IMR-90 (cell line): ENCODE measurements around the gene SLC2A2. TPM values are rescaled to one million over a fixed set of nuclear protein-coding genes. Genes with fewer than 3 reads are reported as not detected.

Experiments used
- ATAC-seq: fragments of 200-7000 bp; cut with Tn5 transposase; 2 replicates; pipeline ENCODE4 v1.9.1; 2020; ENCODE audit warnings: low read depth, mild to moderate bottlenecking, moderate library complexity
- BruUV-seq: library from RNA; stranded (reverse); fragments of 400-500 nt; replicated peaks from 2 replicates; lab custom pipeline; 2021; lab: Mats Ljungman, UMichigan
- CTCF ChIA-PET: fragments of 300-600 bp; formaldehyde crosslinking; extraction: SDS; loops from one replicate; lab custom pipeline; 2021; ENCODE audit warnings: antibody characterized with exemption; lab: Yijun Ruan, JAX
- POLR2A ChIA-PET: fragments of 300-600 bp; sonication (Branson Sonifier 250); formaldehyde crosslinking; loops from one replicate; lab custom pipeline; 2022; ENCODE audit warnings: antibody characterized with exemption; ENCODE audit not compliant: unreplicated experiment; lab: Charles Lee
- DNase-seq: peaks from one replicate; pipeline ENCODE4 v3.0.0; 2013
- H2AFZ ChIP-seq: replicated peaks from 2 replicates; pipeline ENCODE3; 2013; ENCODE audit warnings: low read length, mild to moderate bottlenecking; ENCODE audit not compliant: poor library complexity
- H2AK5ac ChIP-seq: 2 replicates; pipeline ENCODE4 v1.6.1; 2013; ENCODE audit warnings: low read depth, low read length, inconsistent platforms
- H2AK9ac ChIP-seq: replicated peaks from 2 replicates; pipeline ENCODE3; 2013; ENCODE audit warnings: mild to moderate bottlenecking, low read depth, low read length, moderate library complexity; ENCODE audit not compliant: poor library complexity
- H2BK120ac ChIP-seq: 2 replicates; pipeline ENCODE4 v1.6.1; 2013; ENCODE audit warnings: low read depth, low read length, inconsistent platforms
- H2BK15ac ChIP-seq: 3 replicates; pipeline ENCODE4 v1.6.1; 2013; ENCODE audit warnings: low read depth, low read length, inconsistent platforms
- H2BK20ac ChIP-seq: 2 replicates; pipeline ENCODE4 v1.6.1; 2013; ENCODE audit warnings: low read depth, mild to moderate bottlenecking, inconsistent platforms, low read length, moderate library complexity
- H2BK5ac ChIP-seq: 2 replicates; pipeline ENCODE4 v1.6.1; 2013; ENCODE audit warnings: mild to moderate bottlenecking, low read depth, low read length, inconsistent platforms; ENCODE audit not compliant: poor library complexity, severe bottlenecking
- H3K14ac ChIP-seq: replicated peaks from 2 replicates; pipeline ENCODE4 v1.6.1; 2013; ENCODE audit warnings: low read depth, low read length, inconsistent platforms
- H3K18ac ChIP-seq: 2 replicates; pipeline ENCODE4 v1.6.1; 2013; ENCODE audit warnings: low read depth, low read length, control low read depth
- H3K23ac ChIP-seq: 2 replicates; pipeline ENCODE4 v1.6.1; 2013; ENCODE audit warnings: low read depth, low read length, inconsistent platforms
- H3K27ac ChIP-seq: 2 replicates; pipeline ENCODE4 v1.5.1; 2013; ENCODE audit warnings: mild to moderate bottlenecking, control low read depth, low read length; ENCODE audit not compliant: insufficient read depth
- H3K27me3 ChIP-seq: 2 replicates; pipeline ENCODE4 v1.6.1; 2013; ENCODE audit warnings: low read length; ENCODE audit not compliant: control insufficient read depth, insufficient read depth
- H3K36me3 ChIP-seq: 2 replicates; pipeline ENCODE4 v1.6.1; 2013; ENCODE audit warnings: low read length, mixed read lengths; ENCODE audit not compliant: control insufficient read depth, insufficient read depth
- H3K4ac ChIP-seq: 2 replicates; pipeline ENCODE4 v1.6.1; 2013; ENCODE audit warnings: low read depth, low read length, inconsistent platforms
- H3K4me1 ChIP-seq: 2 replicates; pipeline ENCODE4 v1.6.1; 2013; ENCODE audit warnings: low read length, mixed read lengths; ENCODE audit not compliant: control insufficient read depth, insufficient read depth
- H3K4me2 ChIP-seq: 2 replicates; pipeline ENCODE4 v1.6.1; 2013; ENCODE audit warnings: low read depth, mild to moderate bottlenecking, control low read depth, low read length, moderate library complexity
- H3K4me3 ChIP-seq: 2 replicates; pipeline ENCODE4 v1.5.1; 2013; ENCODE audit warnings: low read depth, mild to moderate bottlenecking, control low read depth, low read length, moderate library complexity; ENCODE audit not compliant: insufficient read depth
- H3K56ac ChIP-seq: 2 replicates; pipeline ENCODE4 v1.6.1; 2013; ENCODE audit warnings: low read length, inconsistent platforms; ENCODE audit not compliant: insufficient read depth; ENCODE audit errors: extremely low read depth
- H3K79me1 ChIP-seq, 2 experiments: 2 replicates each; pipeline ENCODE4 v1.6.1; 2013; ENCODE audit warnings: low read length in 2 of 2, inconsistent platforms in 1 of 2, low read depth in 1 of 2
- H3K9ac ChIP-seq: 2 replicates; pipeline ENCODE4 v1.6.1; 2013; ENCODE audit warnings: low read depth, low read length, control low read depth
- H3K9me1 ChIP-seq: 2 replicates; pipeline ENCODE4 v1.6.1; 2013; ENCODE audit warnings: low read length, inconsistent platforms; ENCODE audit not compliant: insufficient read depth
- H3K9me3 ChIP-seq: 2 replicates; pipeline ENCODE4 v1.6.1; 2013; ENCODE audit warnings: low read length; ENCODE audit not compliant: control insufficient read depth, insufficient read depth
- H4K20me1 ChIP-seq: 2 replicates; pipeline ENCODE4 v1.6.1; 2013; ENCODE audit warnings: low read length, inconsistent platforms; ENCODE audit not compliant: insufficient read depth
- H4K5ac ChIP-seq: 2 replicates; pipeline ENCODE4 v1.6.1; 2013; ENCODE audit warnings: mild to moderate bottlenecking, low read depth, low read length, control low read depth
- H4K8ac ChIP-seq, 2 experiments: 2 replicates each; pipeline ENCODE4 v1.6.1; 2013; ENCODE audit warnings: low read depth in 2 of 2, low read length in 2 of 2, control low read depth in 1 of 2, inconsistent platforms in 1 of 2
- H4K91ac ChIP-seq: 2 replicates; pipeline ENCODE4 v1.6.1; 2013; ENCODE audit warnings: low read depth, low read length, inconsistent platforms; ENCODE audit not compliant: insufficient read depth
- BHLHE40 ChIP-seq: fragments of 150-350 bp; IDR thresholded peaks from 2 replicates; pipeline ENCODE4 v1.6.1; 2016; ENCODE audit warnings: mild to moderate bottlenecking, low read depth, low read length
- CEBPB ChIP-seq: IDR thresholded peaks from 2 replicates; pipeline ENCODE4 v1.6.1; 2012; ENCODE audit warnings: low read depth, low read length, improper control_type of control experiment
- CHD1 ChIP-seq: IDR thresholded peaks from 2 replicates; pipeline ENCODE4 v1.6.1; 2012; ENCODE audit warnings: low read depth, low read length, improper control_type of control experiment
- ELK1 ChIP-seq: fragments of 150-350 bp; IDR thresholded peaks from 2 replicates; pipeline ENCODE4 v1.6.1; 2016; ENCODE audit warnings: low read depth, mild to moderate bottlenecking, low read length, moderate library complexity, borderline replicate concordance
- FOS ChIP-seq: fragments of 150-350 bp; IDR thresholded peaks from 2 replicates; pipeline ENCODE4 v1.6.1; 2016; ENCODE audit warnings: low read depth, low read length
- MAFK ChIP-seq: IDR thresholded peaks from 2 replicates; pipeline ENCODE4 v1.6.1; 2012; ENCODE audit warnings: low read depth, low read length, improper control_type of control experiment
- MAZ ChIP-seq: IDR thresholded peaks from 2 replicates; pipeline ENCODE4 v1.6.1; 2012; ENCODE audit warnings: low read depth, mild to moderate bottlenecking, low read length, improper control_type of control experiment, moderate library complexity, borderline replicate concordance
- MXI1 ChIP-seq: IDR thresholded peaks from 2 replicates; pipeline ENCODE4 v1.6.1; 2012; ENCODE audit warnings: low read depth, mild to moderate bottlenecking, low read length, moderate library complexity, borderline replicate concordance
- NFE2L2 ChIP-seq: fragments of 150-350 bp; IDR thresholded peaks from 2 replicates; pipeline ENCODE4 v1.6.1; 2016; ENCODE audit warnings: low read depth, mild to moderate bottlenecking, low read length
- POLR2A ChIP-seq: IDR thresholded peaks from 2 replicates; pipeline ENCODE4 v1.6.1; 2012; ENCODE audit warnings: mild to moderate bottlenecking, low read depth, low read length
- RAD21 ChIP-seq: IDR thresholded peaks from 2 replicates; pipeline ENCODE4 v1.6.1; 2012; ENCODE audit warnings: low read length, improper control_type of control experiment
- RCOR1 ChIP-seq: IDR thresholded peaks from 2 replicates; pipeline ENCODE4 v1.6.1; 2012; ENCODE audit warnings: mild to moderate bottlenecking, low read length, improper control_type of control experiment; ENCODE audit not compliant: insufficient replicate concordance
- RFX5 ChIP-seq: IDR thresholded peaks from 2 replicates; pipeline ENCODE4 v1.8.0; 2012; ENCODE audit warnings: low read depth, mild to moderate bottlenecking, low read length, moderate library complexity
- SMC3 ChIP-seq: fragments of 150-350 bp; IDR thresholded peaks from 2 replicates; pipeline ENCODE4 v1.6.1; 2016; ENCODE audit warnings: low read depth, mild to moderate bottlenecking, antibody characterized with exemption, low read length, moderate library complexity
- WGBS, 2 experiments: methylation state at CpG; one replicate each; pipeline versions ENCODE4 v1.1.5 to v1.1.7; 2013; ENCODE audit warnings: missing lambda C conversion rate in 2 of 2; ENCODE audit not compliant: insufficient read length in 1 of 2; ENCODE audit errors: extremely low coverage in 2 of 2; 5-methylcytosine and 5-hydroxymethylcytosine counted together
- dilution Hi-C: fragments of 300-500 bp; cut with HindIII; formaldehyde crosslinking; loops from one replicate; pipeline ENCODE4 v1.14.3; 2018; ENCODE audit warnings: low sequenced_read_pairs; ENCODE audit not compliant: unreplicated experiment
- in situ Hi-C: fragments of 300-500 bp; cut with MboI; formaldehyde crosslinking; loops from 3 replicates; pipeline ENCODE4 v1.14.3; 2019; ENCODE audit warnings: low sequenced_read_pairs, inconsistent platforms, mixed read lengths
- intact Hi-C: fragments of 100-400 bp; cut with micrococcal nuclease; formaldehyde crosslinking; loops from 2 replicates; pipeline ENCODE4 v1.10.0; 2022
- polyA plus RNA-seq, 3 experiments: library from polyadenylated mRNA; depleted of rRNA; stranded (reverse); fragments of >200 nt; gene quantifications; 2 replicates each; pipeline ENCODE4 v1.2.3, GENCODE V29; 2012; ENCODE audit warnings: low replicate concordance in 1 of 3
- total RNA-seq: library from RNA; depleted of rRNA; stranded (reverse); fragments of >200 nt; gene quantifications from 2 replicates; pipeline ENCODE4 v1.2.3, GENCODE V29; 2012
- TF ChIP-seq, protein P1 (sequence below): fragments of 150-350 bp; IDR thresholded peaks from 2 replicates; pipeline ENCODE4 v1.6.1; 2017; ENCODE audit warnings: mild to moderate bottlenecking, antibody characterized with exemption, low read length, low read depth
- TF ChIP-seq, protein P2 (sequence below): conservative IDR thresholded peaks from 2 replicates; pipeline ENCODE4 v1.5.1; 2012; ENCODE audit warnings: mild to moderate bottlenecking, low read depth, low read length, improper control_type of control experiment

SLC2A2 gene
- total and polyA plus RNA-seq, 2 of the 4 experiments (the other 2 are of a cell fraction), result not detected

DNA sequence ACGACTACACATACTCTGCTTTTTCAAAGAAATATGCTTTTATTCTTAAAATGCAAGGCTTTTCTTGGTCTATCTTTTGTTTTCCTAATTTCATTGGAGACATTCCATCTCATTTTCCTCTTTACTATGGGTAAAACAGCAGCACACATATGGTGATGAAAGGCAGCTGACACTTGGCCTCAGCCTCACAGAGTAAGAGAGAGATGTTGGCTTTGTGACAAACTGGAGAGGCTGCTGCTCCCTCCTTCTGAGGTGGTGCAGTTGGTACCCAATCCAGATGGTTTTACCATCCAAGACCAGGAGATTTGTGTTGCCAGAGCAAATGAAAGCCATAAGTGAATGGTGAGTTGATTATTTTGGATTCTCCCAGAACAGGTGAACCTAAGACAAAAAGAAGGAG is 13.2 kb upstream of the SLC2A2 start:
- H2BK15ac ChIP-seq, result no peak overlapping the region
- H4K20me1 ChIP-seq, result no peaks in the 10 kb centered on the region
- no peak overlapping the region for H3K27ac ChIP-seq
- H3K14ac ChIP-seq, result no peak overlapping the region
- H4K91ac ChIP-seq, result no peak overlapping the region
- BruUV-seq, result no TSS peak
- intact Hi-C loops, result no loop called here
- H2BK20ac ChIP-seq, result no peak overlapping the region
- no peak for ATAC-seq
- no peak overlapping the region for H2AK5ac ChIP-seq
- H3K27me3 ChIP-seq, result no peaks in the 10 kb centered on the region
- H3K4ac ChIP-seq, result no peak overlapping the region
- ChIA-PET CTCF (no interaction called here), POLR2A (no interaction called here)
- no peaks in the 10 kb centered on the region; the same call in 1 of the 2 replicates for H3K4me1 ChIP-seq
- no peak overlapping the region for H3K56ac ChIP-seq
- H3K79me1 ChIP-seq, result no peaks in the 10 kb centered on the region
- no peak overlapping the region for H2BK5ac ChIP-seq
- no peak overlapping the region for H2BK120ac ChIP-seq
- dilution Hi-C loops, result no loop called here
- no peak overlapping the region for H4K5ac ChIP-seq
- H3K23ac ChIP-seq, result no peak overlapping the region
- no peak for DNase-seq
- no peaks in the 10 kb centered on the region for H3K9me3 ChIP-seq
- no peak overlapping the region for H2AK9ac ChIP-seq
- no peak overlapping the region for H4K8ac ChIP-seq
- H3K9ac ChIP-seq, result no peak overlapping the region
- no peak overlapping the region for H2AFZ ChIP-seq
- no peaks in the 10 kb centered on the region for H3K36me3 ChIP-seq
- no peak for TF ChIP-seq RAD21
- no peak for TF ChIP-seq POLR2A
- TF ChIP-seq, protein P1, sequence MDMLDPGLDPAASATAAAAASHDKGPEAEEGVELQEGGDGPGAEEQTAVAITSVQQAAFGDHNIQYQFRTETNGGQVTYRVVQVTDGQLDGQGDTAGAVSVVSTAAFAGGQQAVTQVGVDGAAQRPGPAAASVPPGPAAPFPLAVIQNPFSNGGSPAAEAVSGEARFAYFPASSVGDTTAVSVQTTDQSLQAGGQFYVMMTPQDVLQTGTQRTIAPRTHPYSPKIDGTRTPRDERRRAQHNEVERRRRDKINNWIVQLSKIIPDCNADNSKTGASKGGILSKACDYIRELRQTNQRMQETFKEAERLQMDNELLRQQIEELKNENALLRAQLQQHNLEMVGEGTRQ, result no peak
- TF ChIP-seq RCOR1, result no peak
- TF ChIP-seq SMC3, result no peak
- TF ChIP-seq RFX5, result no peak
- TF ChIP-seq FOS, result no peak
- TF ChIP-seq, protein P2, sequence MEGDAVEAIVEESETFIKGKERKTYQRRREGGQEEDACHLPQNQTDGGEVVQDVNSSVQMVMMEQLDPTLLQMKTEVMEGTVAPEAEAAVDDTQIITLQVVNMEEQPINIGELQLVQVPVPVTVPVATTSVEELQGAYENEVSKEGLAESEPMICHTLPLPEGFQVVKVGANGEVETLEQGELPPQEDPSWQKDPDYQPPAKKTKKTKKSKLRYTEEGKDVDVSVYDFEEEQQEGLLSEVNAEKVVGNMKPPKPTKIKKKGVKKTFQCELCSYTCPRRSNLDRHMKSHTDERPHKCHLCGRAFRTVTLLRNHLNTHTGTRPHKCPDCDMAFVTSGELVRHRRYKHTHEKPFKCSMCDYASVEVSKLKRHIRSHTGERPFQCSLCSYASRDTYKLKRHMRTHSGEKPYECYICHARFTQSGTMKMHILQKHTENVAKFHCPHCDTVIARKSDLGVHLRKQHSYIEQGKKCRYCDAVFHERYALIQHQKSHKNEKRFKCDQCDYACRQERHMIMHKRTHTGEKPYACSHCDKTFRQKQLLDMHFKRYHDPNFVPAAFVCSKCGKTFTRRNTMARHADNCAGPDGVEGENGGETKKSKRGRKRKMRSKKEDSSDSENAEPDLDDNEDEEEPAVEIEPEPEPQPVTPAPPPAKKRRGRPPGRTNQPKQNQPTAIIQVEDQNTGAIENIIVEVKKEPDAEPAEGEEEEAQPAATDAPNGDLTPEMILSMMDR, result no peak
- TF ChIP-seq MAZ, result no peak
- no peak for TF ChIP-seq CHD1
- no peak for TF ChIP-seq MAFK
- TF ChIP-seq MXI1, result no peak
- TF ChIP-seq ELK1, result no peak
- no peak for TF ChIP-seq BHLHE40
- no peak for TF ChIP-seq NFE2L2
- no peak for TF ChIP-seq CEBPB
- no peak overlapping the region for H3K18ac ChIP-seq
- no CpG with 5 or more reads among the region's 1 CpG for WGBS, 2 experiments
- H3K4me3 ChIP-seq, result no peak overlapping the region
- H3K9me1 ChIP-seq, result no peaks in the 10 kb centered on the region
- in situ Hi-C loops, result loop anchor here (10.0 kb wide), 1 partner anchor 525 kb away; no protein-coding TSS in a partner anchor
- no peak overlapping the region for H3K4me2 ChIP-seq
